ENCODE data around the gene ZNF132.

- TF ChIP-seq CTCF (IDR thresholded peaks at IDR 0.05): no peak
- no peak for TF ChIP-seq POLR2A (IDR thresholded peaks at IDR 0.05)
Measured at GRCh38 chr19:58385891-58386575, 53.9 kb downstream of the ZNF132 start.

Data from uterus (tissue), 2 donors.